Measurements from ENCODE around the gene GPR151. TPM values are rescaled to one million over a fixed set of nuclear protein-coding genes. Genes with fewer than 3 reads are reported as not detected.

Gene GPR151
- total RNA-seq, 2 experiments from 2014 or later: not detected

DNA sequence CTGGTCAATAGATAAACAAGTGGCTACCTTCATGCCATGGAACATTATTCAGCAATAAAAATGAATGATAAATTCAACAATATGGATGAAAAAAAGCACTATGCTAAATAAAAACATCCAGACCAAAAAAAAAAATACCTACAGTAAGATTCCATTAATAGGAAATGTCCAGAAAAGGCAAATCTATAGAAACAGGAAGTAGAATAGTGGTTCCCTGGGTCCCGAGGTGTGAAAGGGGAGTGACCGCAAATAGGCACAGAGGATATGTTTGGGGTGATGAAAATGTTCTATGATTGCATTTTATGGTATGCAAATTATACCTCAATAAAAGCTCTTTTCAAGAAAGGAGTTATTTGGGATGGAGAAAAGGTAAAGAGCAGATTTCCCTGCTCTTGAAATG, 3.6 kb upstream of the GPR151 start:
- POLR2A ChIA-PET: interaction anchor here (0.7 kb wide), 1 partner anchor 633 kb away, joined by 3 read pairs; no protein-coding TSS in a partner anchor

GRCh38 chr5:146515473-146516150, 378 bp downstream of the GPR151 start:
- no peak for DNase-seq (ENCODE audit: low spot score)
- ChIA-PET POLR2A (interaction anchor here (1.0 to 2.1 kb wide), 3 partner anchors 15 to 26 kb away, joined by 3 to 6 read pairs (median 3); no protein-coding TSS in a partner anchor), CTCF (ENCODE audit: unreplicated experiment) (no interaction called here)
- no peaks in the 10 kb centered on the region for H3K79me2 ChIP-seq (ENCODE audit: insufficient read depth, low read depth, low read length)
- intact Hi-C loops (cut with micrococcal nuclease; ENCODE audit: unreplicated experiment): no loop called here
- no TSS peak for BruUV-seq (replicated peaks)
- no peaks in the 10 kb centered on the region for H3K9me2 ChIP-seq (ENCODE audit: insufficient read depth, low read length)
- no peaks in the 10 kb centered on the region for H3K4me1 ChIP-seq (ENCODE audit: insufficient read depth, low read length, poor library complexity, severe bottlenecking)
- no peak overlapping the region for H3K4me2 ChIP-seq (ENCODE audit: low read length)
- no peak overlapping the region for H3K4me3 ChIP-seq (ENCODE audit: low read depth, low read length, poor library complexity, severe bottlenecking)
- H4K20me1 ChIP-seq (ENCODE audit: insufficient read depth, low read length): no peaks in the 10 kb centered on the region
- no peaks in the 10 kb centered on the region for H3K9me3 ChIP-seq (ENCODE audit: low read length)
- no peak overlapping the region for H3K27ac ChIP-seq (ENCODE audit: low read depth, low read length, poor library complexity, severe bottlenecking)
- peaks cover 35% of the 10 kb centered on the region for H3K36me3 ChIP-seq (ENCODE audit: insufficient read depth, low read length)
- TF ChIP-seq EZH2phosphoT487 (IDR thresholded peaks at IDR 0.05; ENCODE audit: borderline replicate concordance, low read depth, low read length): no peak
- TF ChIP-seq, protein P1, sequence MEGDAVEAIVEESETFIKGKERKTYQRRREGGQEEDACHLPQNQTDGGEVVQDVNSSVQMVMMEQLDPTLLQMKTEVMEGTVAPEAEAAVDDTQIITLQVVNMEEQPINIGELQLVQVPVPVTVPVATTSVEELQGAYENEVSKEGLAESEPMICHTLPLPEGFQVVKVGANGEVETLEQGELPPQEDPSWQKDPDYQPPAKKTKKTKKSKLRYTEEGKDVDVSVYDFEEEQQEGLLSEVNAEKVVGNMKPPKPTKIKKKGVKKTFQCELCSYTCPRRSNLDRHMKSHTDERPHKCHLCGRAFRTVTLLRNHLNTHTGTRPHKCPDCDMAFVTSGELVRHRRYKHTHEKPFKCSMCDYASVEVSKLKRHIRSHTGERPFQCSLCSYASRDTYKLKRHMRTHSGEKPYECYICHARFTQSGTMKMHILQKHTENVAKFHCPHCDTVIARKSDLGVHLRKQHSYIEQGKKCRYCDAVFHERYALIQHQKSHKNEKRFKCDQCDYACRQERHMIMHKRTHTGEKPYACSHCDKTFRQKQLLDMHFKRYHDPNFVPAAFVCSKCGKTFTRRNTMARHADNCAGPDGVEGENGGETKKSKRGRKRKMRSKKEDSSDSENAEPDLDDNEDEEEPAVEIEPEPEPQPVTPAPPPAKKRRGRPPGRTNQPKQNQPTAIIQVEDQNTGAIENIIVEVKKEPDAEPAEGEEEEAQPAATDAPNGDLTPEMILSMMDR (conservative IDR thresholded peaks at IDR 0.05; ENCODE audit: low read length): no peak
- H2AFZ ChIP-seq (ENCODE audit: low read length): no peak overlapping the region

More for the DNA sequence above, 3.6 kb upstream of the GPR151 start:
- no peak for DNase-seq (ENCODE audit: low spot score)
- H3K4me3 ChIP-seq (ENCODE audit: low read depth, low read length, poor library complexity, severe bottlenecking): no peak overlapping the region
- no peak overlapping the region for H3K27ac ChIP-seq (ENCODE audit: low read depth, low read length, poor library complexity, severe bottlenecking)
- intact Hi-C loops (cut with micrococcal nuclease; ENCODE audit: unreplicated experiment): no loop called here
- no peaks in the 10 kb centered on the region for H4K20me1 ChIP-seq (ENCODE audit: insufficient read depth, low read length)
- no peak overlapping the region for H2AFZ ChIP-seq (ENCODE audit: low read length)
- no peaks in the 10 kb centered on the region for H3K36me3 ChIP-seq (ENCODE audit: insufficient read depth, low read length)
- no peaks in the 10 kb centered on the region for H3K4me1 ChIP-seq (ENCODE audit: insufficient read depth, low read length, poor library complexity, severe bottlenecking)
- no peaks in the 10 kb centered on the region for H3K79me2 ChIP-seq (ENCODE audit: insufficient read depth, low read depth, low read length)
- no peak overlapping the region for H3K4me2 ChIP-seq (ENCODE audit: low read length)
- no TSS peak for BruUV-seq (replicated peaks)
- H3K9me2 ChIP-seq (ENCODE audit: insufficient read depth, low read length): no peaks in the 10 kb centered on the region
- CTCF ChIA-PET (ENCODE audit: unreplicated experiment): no interaction called here
- TF ChIP-seq, protein P1 (conservative IDR thresholded peaks at IDR 0.05; ENCODE audit: low read length): no peak
- TF ChIP-seq EZH2phosphoT487 (IDR thresholded peaks at IDR 0.05; ENCODE audit: borderline replicate concordance, low read depth, low read length): no peak
- no peaks in the 10 kb centered on the region for H3K9me3 ChIP-seq (ENCODE audit: low read length)

- no peak overlapping the region for H2AFZ ChIP-seq (ENCODE audit: low read length)
- H3K36me3 ChIP-seq (ENCODE audit: insufficient read depth, low read length): peaks cover 45% of the 10 kb centered on the region
- intact Hi-C loops (cut with micrococcal nuclease; ENCODE audit: unreplicated experiment): no loop called here
- no peak for TF ChIP-seq EZH2phosphoT487 (IDR thresholded peaks at IDR 0.05; ENCODE audit: borderline replicate concordance, low read depth, low read length)
- TF ChIP-seq, protein P1 (conservative IDR thresholded peaks at IDR 0.05; ENCODE audit: low read length): no peak
- no peaks in the 10 kb centered on the region for H3K9me3 ChIP-seq (ENCODE audit: low read length)
- ChIA-PET POLR2A (interaction anchor here (1.0 kb wide), 1 partner anchor 14 kb away, joined by 3 read pairs; no protein-coding TSS in a partner anchor), CTCF (ENCODE audit: unreplicated experiment) (no interaction called here)
- no peak overlapping the region for H3K4me2 ChIP-seq (ENCODE audit: low read length)
- no peak overlapping the region for H3K4me3 ChIP-seq (ENCODE audit: low read depth, low read length, poor library complexity, severe bottlenecking)
- no peak for DNase-seq (ENCODE audit: low spot score)
- no peak overlapping the region for H3K27ac ChIP-seq (ENCODE audit: low read depth, low read length, poor library complexity, severe bottlenecking)
- no TSS peak for BruUV-seq (replicated peaks)
- H3K9me2 ChIP-seq (ENCODE audit: insufficient read depth, low read length): no peaks in the 10 kb centered on the region
- no peaks in the 10 kb centered on the region for H4K20me1 ChIP-seq (ENCODE audit: insufficient read depth, low read length)
- no peaks in the 10 kb centered on the region for H3K4me1 ChIP-seq (ENCODE audit: insufficient read depth, low read length, poor library complexity, severe bottlenecking)
- H3K79me2 ChIP-seq (ENCODE audit: insufficient read depth, low read depth, low read length): no peaks in the 10 kb centered on the region
Observed at GRCh38 chr5:146514575-146514974, 1.4 kb downstream of the GPR151 start.

Measured in OCI-LY7 (cell line).